ENCODE data around the gene ACSL1. TPM values are rescaled to one million over a fixed set of nuclear protein-coding genes. Genes with fewer than 3 reads are reported as not detected.

Gene ACSL1
- total and polyA plus RNA-seq, 2 experiments from 2014 or later = 15.4 to 16.8 TPM

- H3K4me2 ChIP-seq (ENCODE audit: unreplicated experiment) = no peak overlapping the region
- H2AFZ ChIP-seq = no peak overlapping the region
- no peaks in the 10 kb centered on the region; the same call in 1 of the 2 replicates for H3K27me3 ChIP-seq (replicated peaks; ENCODE audit: insufficient read depth)
- WGBS, 2 experiments (ENCODE audit: low coverage in 1 of 2, low lambda C conversion rate in 2 of 2, missing lambda C conversion rate in 2 of 2) = 46 to 47% methylated on average over 11 of the region's 11 CpGs
- H3K4me3 ChIP-seq = no peak overlapping the region
- peak; percentile 41 for DNase-seq
- no peak overlapping the region for H3K9ac ChIP-seq
- no peaks in the 10 kb centered on the region for H4K20me1 ChIP-seq (ENCODE audit: insufficient read depth)
- no peaks in the 10 kb centered on the region for H3K4me1 ChIP-seq (ENCODE audit: insufficient read depth)
- H3K36me3 ChIP-seq (ENCODE audit: low read depth) = no peaks in the 10 kb centered on the region
- no peaks in the 10 kb centered on the region for H3F3A ChIP-seq (ENCODE audit: insufficient read depth)
- TF ChIP-seq EZH2phosphoT487 (IDR thresholded peaks at IDR 0.05; ENCODE audit: insufficient read depth, low read depth) = no peak
- TF ChIP-seq EZH2 (IDR thresholded peaks at IDR 0.05; ENCODE audit: insufficient read depth, poor library complexity, severe bottlenecking) = no peak
- H3K9me3 ChIP-seq (ENCODE audit: low read depth) = no peaks in the 10 kb centered on the region
- in situ Hi-C loops (cut with MboI) = no loop called here
- H3K9me2 ChIP-seq (ENCODE audit: insufficient read depth) = no peaks in the 10 kb centered on the region
- no peak overlapping the region for H3K27ac ChIP-seq
- no peaks in the 10 kb centered on the region for H3K79me2 ChIP-seq (ENCODE audit: insufficient read depth)
These were observed 12.7 kb upstream of the ACSL1 start for GRCh38 chr4:184838249-184839074.

DNA sequence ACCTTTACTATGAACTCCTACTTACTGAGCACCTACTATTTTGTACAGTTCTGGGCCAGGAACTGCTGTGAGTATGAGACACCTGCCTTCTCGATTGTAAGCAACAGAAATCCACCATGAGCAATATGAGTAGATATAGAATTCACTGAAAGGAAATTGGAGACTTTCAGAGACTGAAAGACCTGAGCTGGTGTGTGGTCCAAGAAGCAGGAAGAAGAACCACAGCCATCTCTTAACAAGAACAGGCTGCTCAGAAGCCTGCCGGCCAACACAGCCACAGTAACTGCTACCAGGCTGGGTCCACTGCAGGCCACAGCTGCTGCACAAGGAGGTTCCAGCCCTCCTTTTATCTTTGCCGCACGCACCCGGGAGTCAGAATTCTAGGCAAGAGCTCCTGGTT is 10.8 kb upstream of the ACSL1 start:
- no peak overlapping the region for H3K4me3 ChIP-seq
- no peaks in the 10 kb centered on the region for H3K36me3 ChIP-seq (ENCODE audit: low read depth)
- H3K79me2 ChIP-seq (ENCODE audit: insufficient read depth) = no peaks in the 10 kb centered on the region
- no peak overlapping the region for H2AFZ ChIP-seq
- TF ChIP-seq EZH2 (IDR thresholded peaks at IDR 0.05; ENCODE audit: insufficient read depth, poor library complexity, severe bottlenecking) (no peak), EZH2phosphoT487 (IDR thresholded peaks at IDR 0.05; ENCODE audit: insufficient read depth, low read depth) (no peak)
- H4K20me1 ChIP-seq (ENCODE audit: insufficient read depth) = no peaks in the 10 kb centered on the region
- no peak for DNase-seq
- no peaks in the 10 kb centered on the region for H3K4me1 ChIP-seq (ENCODE audit: insufficient read depth)
- no peak overlapping the region for H3K4me2 ChIP-seq (ENCODE audit: unreplicated experiment)
- H3F3A ChIP-seq (ENCODE audit: insufficient read depth) = no peaks in the 10 kb centered on the region
- H3K27ac ChIP-seq = no peak overlapping the region
- H3K9ac ChIP-seq = no peak overlapping the region
- 24 to 26% methylated on average over 5 of the region's 5 CpGs for WGBS, 2 experiments (ENCODE audit: low coverage in 1 of 2, low lambda C conversion rate in 2 of 2, missing lambda C conversion rate in 2 of 2)
- in situ Hi-C loops (cut with MboI) = no loop called here
- H3K9me3 ChIP-seq (ENCODE audit: low read depth) = no peaks in the 10 kb centered on the region
- H3K27me3 ChIP-seq (replicated peaks; ENCODE audit: insufficient read depth) = no peaks in the 10 kb centered on the region; the same call in 1 of the 2 replicates
- H3K9me2 ChIP-seq (ENCODE audit: insufficient read depth) = no peaks in the 10 kb centered on the region

DNA sequence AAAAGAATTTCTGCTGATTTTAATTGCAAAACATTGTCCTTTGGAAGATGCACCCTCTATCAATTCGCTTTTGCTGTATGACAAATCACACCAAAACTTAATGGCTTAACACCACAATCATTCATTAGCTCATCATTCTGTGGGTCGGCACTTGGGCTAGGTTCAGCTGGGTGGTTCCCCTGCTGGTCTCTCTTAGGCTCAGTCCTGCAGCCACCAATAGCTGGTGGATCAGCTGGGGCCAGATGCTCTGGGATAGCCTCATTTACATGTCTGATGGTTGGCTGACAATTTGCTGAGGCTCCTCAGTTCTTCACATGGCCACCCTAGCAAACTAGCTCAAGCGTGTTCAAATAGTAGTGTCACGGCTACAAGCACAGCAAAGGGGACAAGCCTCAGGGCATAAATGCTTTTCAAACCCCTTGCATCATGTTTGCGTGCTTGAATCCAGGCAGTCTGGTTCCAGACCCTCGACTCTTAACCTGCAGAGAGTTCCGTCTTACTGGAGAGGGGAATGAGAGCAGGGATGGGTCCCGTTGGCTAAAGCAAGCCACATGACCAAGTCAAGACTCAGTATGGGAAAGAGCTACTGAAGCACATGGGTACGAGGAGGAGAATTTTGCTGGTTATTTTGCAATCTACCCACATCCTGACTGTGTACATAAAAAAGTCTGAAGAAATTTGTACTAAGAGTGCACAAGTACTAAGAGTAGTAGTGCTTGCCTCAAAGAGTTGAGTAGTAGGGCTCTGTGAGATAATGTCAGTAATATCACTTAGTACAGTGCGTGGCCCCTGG is 7.5 kb upstream of the ACSL1 start:
- TF ChIP-seq EZH2phosphoT487 (IDR thresholded peaks at IDR 0.05; ENCODE audit: insufficient read depth, low read depth) (no peak), EZH2 (IDR thresholded peaks at IDR 0.05; ENCODE audit: insufficient read depth, poor library complexity, severe bottlenecking) (no peak)

GRCh38 chr4:184831153-184831552 is 5.4 kb upstream of the ACSL1 start:
- no peaks in the 10 kb centered on the region for H3F3A ChIP-seq (ENCODE audit: insufficient read depth)
- H3K9me3 ChIP-seq (ENCODE audit: low read depth) = no peaks in the 10 kb centered on the region
- WGBS, 2 experiments (ENCODE audit: low coverage in 1 of 2, low lambda C conversion rate in 2 of 2, missing lambda C conversion rate in 2 of 2) = 53 to 59% methylated on average over 5 of the region's 5 CpGs
- no peak overlapping the region for H3K9ac ChIP-seq
- in situ Hi-C loops (cut with MboI) = no loop called here
- TF ChIP-seq EZH2phosphoT487 (IDR thresholded peaks at IDR 0.05; ENCODE audit: insufficient read depth, low read depth) (no peak), EZH2 (IDR thresholded peaks at IDR 0.05; ENCODE audit: insufficient read depth, poor library complexity, severe bottlenecking) (no peak)
- no peaks in the 10 kb centered on the region for H3K9me2 ChIP-seq (ENCODE audit: insufficient read depth)
- no peaks in the 10 kb centered on the region; the same call in 1 of the 2 replicates for H3K27me3 ChIP-seq (replicated peaks; ENCODE audit: insufficient read depth)
- H3K36me3 ChIP-seq (ENCODE audit: low read depth) = no peaks in the 10 kb centered on the region
- no peak overlapping the region for H3K4me2 ChIP-seq (ENCODE audit: unreplicated experiment)
- no peak overlapping the region for H3K4me3 ChIP-seq
- no peak overlapping the region for H2AFZ ChIP-seq
- no peaks in the 10 kb centered on the region for H3K79me2 ChIP-seq (ENCODE audit: insufficient read depth)
- H3K4me1 ChIP-seq (ENCODE audit: insufficient read depth) = no peaks in the 10 kb centered on the region
- no peak overlapping the region for H3K27ac ChIP-seq
- no peaks in the 10 kb centered on the region for H4K20me1 ChIP-seq (ENCODE audit: insufficient read depth)
- peak; percentile 25 for DNase-seq

More for the DNA sequence above, 7.5 kb upstream of the ACSL1 start:
- Histone ChIP-seq H3K4me2 (ENCODE audit: unreplicated experiment) (no peak overlapping the region), H4K20me1 (ENCODE audit: insufficient read depth) (no peaks in the 10 kb centered on the region), H3K9me3 (ENCODE audit: low read depth) (no peaks in the 10 kb centered on the region), H2AFZ (no peak overlapping the region), H3F3A (ENCODE audit: insufficient read depth) (no peaks in the 10 kb centered on the region), H3K79me2 (ENCODE audit: insufficient read depth) (no peaks in the 10 kb centered on the region), H3K9me2 (ENCODE audit: insufficient read depth) (no peaks in the 10 kb centered on the region), H3K9ac (no peak overlapping the region), H3K27ac (no peak overlapping the region), H3K36me3 (ENCODE audit: low read depth) (no peaks in the 10 kb centered on the region), H3K4me3 (no peak overlapping the region), H3K27me3 (replicated peaks; ENCODE audit: insufficient read depth) (no peaks in the 10 kb centered on the region), H3K4me1 (ENCODE audit: insufficient read depth) (no peaks in the 10 kb centered on the region)
- in situ Hi-C loops (cut with MboI) = no loop called here
- WGBS, 2 experiments (ENCODE audit: low coverage in 1 of 2, low lambda C conversion rate in 2 of 2, missing lambda C conversion rate in 2 of 2) = 56 to 61% methylated on average over 10 of the region's 10 CpGs
- no peak for DNase-seq
